Measurements from ENCODE around the gene OCIAD2.
"Not testable (repeated sequence)": the region's sequence is repeated elsewhere in the genome, so short reads cannot be mapped to it uniquely, and the experiment has no call there.

Gene OCIAD2

GRCh38 chr4:48937033-48937432 is 30.5 kb upstream of the OCIAD2 start:
- H3K27ac ChIP-seq (ENCODE audit: low read depth, low read length): no peak overlapping the region
- peaks cover 10% of the 10 kb centered on the region for H3K9me3 ChIP-seq (ENCODE audit: control insufficient read depth, insufficient read depth, low read depth, low read length)
- no peaks in the 10 kb centered on the region for H3K27me3 ChIP-seq (ENCODE audit: control insufficient read depth, insufficient read depth, low read length)
- no peak overlapping the region for H3K9ac ChIP-seq (ENCODE audit: low read length)
- no peaks in the 10 kb centered on the region for H3K36me3 ChIP-seq (ENCODE audit: control insufficient read depth, insufficient read depth, low read length)
- H3K4me1 ChIP-seq (ENCODE audit: control insufficient read depth, insufficient read depth, low read length): no peaks in the 10 kb centered on the region
- no peak overlapping the region for H3K4me3 ChIP-seq (ENCODE audit: low read depth, low read length)

GRCh38 chr4:48931459-48931858 is 24.9 kb upstream of the OCIAD2 start:
- Histone ChIP-seq H3K4me3 (ENCODE audit: low read depth, low read length) (no peak overlapping the region), H3K36me3 (ENCODE audit: control insufficient read depth, insufficient read depth, low read length) (no peaks in the 10 kb centered on the region), H3K9ac (ENCODE audit: low read length) (no peak overlapping the region), H3K27ac (ENCODE audit: low read depth, low read length) (no peak overlapping the region), H3K9me3 (ENCODE audit: control insufficient read depth, insufficient read depth, low read depth, low read length) (peaks cover 4% of the 10 kb centered on the region; the same call in 1 of the 2 replicates), H3K27me3 (ENCODE audit: control insufficient read depth, insufficient read depth, low read length) (no peaks in the 10 kb centered on the region), H3K4me1 (ENCODE audit: control insufficient read depth, insufficient read depth, low read length) (no peaks in the 10 kb centered on the region)

GRCh38 chr4:48930654-48931053 is 24.1 kb upstream of the OCIAD2 start:
- H3K27ac ChIP-seq (ENCODE audit: low read depth, low read length): no peak overlapping the region
- H3K4me3 ChIP-seq (ENCODE audit: low read depth, low read length): no peak overlapping the region
- no peaks in the 10 kb centered on the region for H3K27me3 ChIP-seq (ENCODE audit: control insufficient read depth, insufficient read depth, low read length)
- no peak overlapping the region for H3K9ac ChIP-seq (ENCODE audit: low read length)
- H3K36me3 ChIP-seq (ENCODE audit: control insufficient read depth, insufficient read depth, low read length): no peaks in the 10 kb centered on the region
- peaks cover 4% of the 10 kb centered on the region; the same call in 1 of the 2 replicates for H3K9me3 ChIP-seq (ENCODE audit: control insufficient read depth, insufficient read depth, low read depth, low read length)
- no peaks in the 10 kb centered on the region for H3K4me1 ChIP-seq (ENCODE audit: control insufficient read depth, insufficient read depth, low read length)

GRCh38 chr4:48924416-48924815 is 17.8 kb upstream of the OCIAD2 start:
- no peaks in the 10 kb centered on the region for H3K27me3 ChIP-seq (ENCODE audit: control insufficient read depth, insufficient read depth, low read length)
- H3K9me3 ChIP-seq (ENCODE audit: control insufficient read depth, insufficient read depth, low read depth, low read length): peaks cover 4% of the 10 kb centered on the region
- H3K4me3 ChIP-seq (ENCODE audit: low read depth, low read length): no peak overlapping the region
- no peak overlapping the region for H3K27ac ChIP-seq (ENCODE audit: low read depth, low read length)
- no peak overlapping the region for H3K9ac ChIP-seq (ENCODE audit: low read length)
- no peaks in the 10 kb centered on the region for H3K4me1 ChIP-seq (ENCODE audit: control insufficient read depth, insufficient read depth, low read length)
- H3K36me3 ChIP-seq (ENCODE audit: control insufficient read depth, insufficient read depth, low read length): no peaks in the 10 kb centered on the region

- not testable (repeated sequence) for H3K9me3 ChIP-seq (ENCODE audit: control insufficient read depth, insufficient read depth, low read depth, low read length); H3K36me3 ChIP-seq (ENCODE audit: control insufficient read depth, insufficient read depth, low read length); H3K4me1 ChIP-seq (ENCODE audit: control insufficient read depth, insufficient read depth, low read length); H3K27ac ChIP-seq (ENCODE audit: low read depth, low read length); H3K27me3 ChIP-seq (ENCODE audit: control insufficient read depth, insufficient read depth, low read length); H3K9ac ChIP-seq (ENCODE audit: low read length); H3K4me3 ChIP-seq (ENCODE audit: low read depth, low read length)
Observed at GRCh38 chr4:48923065-48923464, 16.5 kb upstream of the OCIAD2 start.

- Histone ChIP-seq H3K36me3 (ENCODE audit: control insufficient read depth, insufficient read depth, low read length) (no peaks in the 10 kb centered on the region), H3K9me3 (ENCODE audit: control insufficient read depth, insufficient read depth, low read depth, low read length) (no peaks in the 10 kb centered on the region), H3K27ac (ENCODE audit: low read depth, low read length) (no peak overlapping the region), H3K4me1 (ENCODE audit: control insufficient read depth, insufficient read depth, low read length) (peaks cover 2% of the 10 kb centered on the region; the same call in 1 of the 2 replicates), H3K9ac (ENCODE audit: low read length) (no peak overlapping the region), H3K4me3 (ENCODE audit: low read depth, low read length) (no peak overlapping the region), H3K27me3 (ENCODE audit: control insufficient read depth, insufficient read depth, low read length) (no peaks in the 10 kb centered on the region)
Observed at GRCh38 chr4:48914311-48914710, 7.7 kb upstream of the OCIAD2 start.

- Histone ChIP-seq H3K4me1 (ENCODE audit: control insufficient read depth, insufficient read depth, low read length) (peaks cover 2% of the 10 kb centered on the region; the same call in 1 of the 2 replicates), H3K9me3 (ENCODE audit: control insufficient read depth, insufficient read depth, low read depth, low read length) (no peaks in the 10 kb centered on the region), H3K36me3 (ENCODE audit: control insufficient read depth, insufficient read depth, low read length) (no peaks in the 10 kb centered on the region), H3K9ac (ENCODE audit: low read length) (no peak overlapping the region), H3K4me3 (ENCODE audit: low read depth, low read length) (no peak overlapping the region), H3K27me3 (ENCODE audit: control insufficient read depth, insufficient read depth, low read length) (no peaks in the 10 kb centered on the region), H3K27ac (ENCODE audit: low read depth, low read length) (no peak overlapping the region)
Observed at GRCh38 chr4:48913346-48913745, 6.8 kb upstream of the OCIAD2 start.

GRCh38 chr4:48912349-48912748 is 5.8 kb upstream of the OCIAD2 start:
- no peak overlapping the region for H3K9ac ChIP-seq (ENCODE audit: low read length)
- no peak overlapping the region for H3K27ac ChIP-seq (ENCODE audit: low read depth, low read length)
- no peak overlapping the region for H3K4me3 ChIP-seq (ENCODE audit: low read depth, low read length)
- no peaks in the 10 kb centered on the region for H3K27me3 ChIP-seq (ENCODE audit: control insufficient read depth, insufficient read depth, low read length)
- H3K4me1 ChIP-seq (ENCODE audit: control insufficient read depth, insufficient read depth, low read length): peaks cover 2% of the 10 kb centered on the region; the same call in 1 of the 2 replicates
- H3K36me3 ChIP-seq (ENCODE audit: control insufficient read depth, insufficient read depth, low read length): no peaks in the 10 kb centered on the region
- no peaks in the 10 kb centered on the region for H3K9me3 ChIP-seq (ENCODE audit: control insufficient read depth, insufficient read depth, low read depth, low read length)

- H3K9me3 ChIP-seq (ENCODE audit: control insufficient read depth, insufficient read depth, low read depth, low read length): no peaks in the 10 kb centered on the region
- no peaks in the 10 kb centered on the region for H3K27me3 ChIP-seq (ENCODE audit: control insufficient read depth, insufficient read depth, low read length)
- no peak overlapping the region for H3K9ac ChIP-seq (ENCODE audit: low read length)
- H3K4me3 ChIP-seq (ENCODE audit: low read depth, low read length): no peak overlapping the region
- peaks cover 13% of the 10 kb centered on the region for H3K4me1 ChIP-seq (ENCODE audit: control insufficient read depth, insufficient read depth, low read length)
- H3K36me3 ChIP-seq (ENCODE audit: control insufficient read depth, insufficient read depth, low read length): no peaks in the 10 kb centered on the region
- no peak overlapping the region for H3K27ac ChIP-seq (ENCODE audit: low read depth, low read length)
Observed at GRCh38 chr4:48910511-48910910, 3.9 kb upstream of the OCIAD2 start.

GRCh38 chr4:48909697-48910096 is 3.1 kb upstream of the OCIAD2 start:
- Histone ChIP-seq H3K9me3 (ENCODE audit: control insufficient read depth, insufficient read depth, low read depth, low read length) (no peaks in the 10 kb centered on the region), H3K36me3 (ENCODE audit: control insufficient read depth, insufficient read depth, low read length) (peaks cover under 1% of the 10 kb centered on the region; the same call in 1 of the 2 replicates), H3K27ac (ENCODE audit: low read depth, low read length) (no peak overlapping the region), H3K4me3 (ENCODE audit: low read depth, low read length) (no peak overlapping the region), H3K27me3 (ENCODE audit: control insufficient read depth, insufficient read depth, low read length) (no peaks in the 10 kb centered on the region), H3K4me1 (ENCODE audit: control insufficient read depth, insufficient read depth, low read length) (peaks cover 16% of the 10 kb centered on the region), H3K9ac (ENCODE audit: low read length) (no peak overlapping the region)

GRCh38 chr4:48908687-48909086 is 2.1 kb upstream of the OCIAD2 start:
- Histone ChIP-seq H3K4me1 (ENCODE audit: control insufficient read depth, insufficient read depth, low read length) (peaks cover 16% of the 10 kb centered on the region), H3K9ac (ENCODE audit: low read length) (no peak overlapping the region), H3K27ac (ENCODE audit: low read depth, low read length) (no peak overlapping the region), H3K27me3 (ENCODE audit: control insufficient read depth, insufficient read depth, low read length) (no peaks in the 10 kb centered on the region), H3K4me3 (ENCODE audit: low read depth, low read length) (no peak overlapping the region), H3K36me3 (ENCODE audit: control insufficient read depth, insufficient read depth, low read length) (peaks cover 9% of the 10 kb centered on the region), H3K9me3 (ENCODE audit: control insufficient read depth, insufficient read depth, low read depth, low read length) (no peaks in the 10 kb centered on the region)

All from HUES6 (cell line).